ENCODE data around the gene TMEM131L.

DNA sequence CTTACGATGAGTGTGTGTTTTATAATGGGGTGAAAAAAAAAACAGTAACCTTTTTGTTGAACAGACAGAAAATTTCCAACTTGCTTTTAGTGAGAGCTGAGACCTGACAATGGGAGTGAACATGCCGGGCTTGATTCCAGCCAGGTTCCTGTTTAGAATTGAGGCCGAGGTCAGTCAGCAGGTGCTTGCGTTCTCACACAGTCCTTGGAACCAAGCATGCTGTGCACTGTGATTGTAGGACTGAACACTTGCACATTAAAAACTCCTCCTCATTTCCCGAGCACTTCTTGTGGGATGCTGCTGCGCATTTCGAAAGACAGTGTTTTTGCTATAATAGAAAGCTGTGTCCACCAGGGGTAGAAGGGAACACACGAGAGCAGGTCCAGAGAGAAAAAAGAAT, 51.8 kb downstream of the TMEM131L start:
- TF ChIP-seq, protein P1, sequence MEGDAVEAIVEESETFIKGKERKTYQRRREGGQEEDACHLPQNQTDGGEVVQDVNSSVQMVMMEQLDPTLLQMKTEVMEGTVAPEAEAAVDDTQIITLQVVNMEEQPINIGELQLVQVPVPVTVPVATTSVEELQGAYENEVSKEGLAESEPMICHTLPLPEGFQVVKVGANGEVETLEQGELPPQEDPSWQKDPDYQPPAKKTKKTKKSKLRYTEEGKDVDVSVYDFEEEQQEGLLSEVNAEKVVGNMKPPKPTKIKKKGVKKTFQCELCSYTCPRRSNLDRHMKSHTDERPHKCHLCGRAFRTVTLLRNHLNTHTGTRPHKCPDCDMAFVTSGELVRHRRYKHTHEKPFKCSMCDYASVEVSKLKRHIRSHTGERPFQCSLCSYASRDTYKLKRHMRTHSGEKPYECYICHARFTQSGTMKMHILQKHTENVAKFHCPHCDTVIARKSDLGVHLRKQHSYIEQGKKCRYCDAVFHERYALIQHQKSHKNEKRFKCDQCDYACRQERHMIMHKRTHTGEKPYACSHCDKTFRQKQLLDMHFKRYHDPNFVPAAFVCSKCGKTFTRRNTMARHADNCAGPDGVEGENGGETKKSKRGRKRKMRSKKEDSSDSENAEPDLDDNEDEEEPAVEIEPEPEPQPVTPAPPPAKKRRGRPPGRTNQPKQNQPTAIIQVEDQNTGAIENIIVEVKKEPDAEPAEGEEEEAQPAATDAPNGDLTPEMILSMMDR (IDR thresholded peaks at IDR 0.05), result no peak
- no peak for TF ChIP-seq POLR2A (IDR thresholded peaks at IDR 0.05)
